PC-3 (cell line): ENCODE results near the gene NLGN1. TPM values are rescaled to one million over a fixed set of nuclear protein-coding genes. Genes with fewer than 3 reads are reported as not detected.

Source experiments
- ATAC-seq: fragments of 200-7000 bp; cut with Tn5 transposase; 2 replicates; pipeline ENCODE4 v1.9.1; 2020; ENCODE audit warnings: mild to moderate bottlenecking, moderate library complexity
- BruUV-seq: library from RNA; stranded (reverse); fragments of 400-500 nt; replicated peaks from 2 replicates; lab custom pipeline; 2021; lab: Mats Ljungman, UMichigan
- CTCF ChIA-PET: fragments of 300-600 bp; sonication (Branson Sonifier 250); formaldehyde crosslinking; loops from one replicate; lab custom pipeline; 2022; ENCODE audit warnings: antibody characterized with exemption; lab: Charles Lee
- POLR2A ChIA-PET: fragments of 300-600 bp; sonication (Branson Sonifier 250); formaldehyde crosslinking; loops from one replicate; lab custom pipeline; 2022; ENCODE audit warnings: antibody characterized with exemption; ENCODE audit not compliant: unreplicated experiment; lab: Charles Lee
- DNase-seq: peaks from one replicate; pipeline ENCODE4 v3.0.0-alpha.2; 2015
- H2AFZ ChIP-seq: fragments of 300-600 bp; sonication (generic); 2 replicates; pipeline ENCODE4 v1.6.0; 2016; ENCODE audit warnings: antibody characterized with exemption, low read length
- H3F3A ChIP-seq: fragments of 300-600 bp; sonication (generic); one replicate; pipeline ENCODE4 v1.6.0; 2017; ENCODE audit warnings: antibody characterized with exemption, low read length, control low read depth, mild to moderate bottlenecking; ENCODE audit not compliant: unreplicated experiment
- H3K27ac ChIP-seq: fragments of 300-600 bp; sonication (generic); 2 replicates; pipeline ENCODE4 v1.5.1; 2016; ENCODE audit warnings: mild to moderate bottlenecking, low read length
- H3K27me3 ChIP-seq: fragments of 300-600 bp; sonication (generic); 2 replicates; pipeline ENCODE4 v1.6.1; 2016; ENCODE audit warnings: low read length, mixed read lengths
- H3K36me3 ChIP-seq: fragments of 300-600 bp; sonication (generic); 2 replicates; pipeline ENCODE4 v1.6.1; 2016; ENCODE audit warnings: low read depth, mixed run types, low read length, mixed read lengths
- H3K4me1 ChIP-seq: fragments of 300-600 bp; sonication (generic); 2 replicates; pipeline ENCODE4 v1.5.1; 2016; ENCODE audit warnings: low read length; ENCODE audit not compliant: insufficient read depth
- H3K4me2 ChIP-seq: fragments of 300-600 bp; sonication (generic); 2 replicates; pipeline ENCODE4 v1.6.0; 2016; ENCODE audit warnings: low read length
- H3K4me3 ChIP-seq: fragments of 300-600 bp; sonication (generic); 2 replicates; pipeline ENCODE4 v1.5.1; 2016; ENCODE audit warnings: mild to moderate bottlenecking, low read length, mixed read lengths
- H3K79me2 ChIP-seq: fragments of 300-600 bp; sonication (generic); 2 replicates; pipeline ENCODE4 v1.6.1; 2017; ENCODE audit warnings: low read length, mixed read lengths
- H3K9ac ChIP-seq: fragments of 300-600 bp; sonication (generic); 2 replicates; pipeline ENCODE4 v1.6.0; 2016; ENCODE audit warnings: mild to moderate bottlenecking, low read length
- H3K9me2 ChIP-seq: fragments of 300-600 bp; sonication (generic); replicated peaks from 2 replicates; pipeline ENCODE4 v1.6.1; 2016; ENCODE audit warnings: mixed run types, low read length, mixed read lengths
- H3K9me3 ChIP-seq: fragments of 300-600 bp; sonication (generic); 2 replicates; pipeline ENCODE4 v1.6.1; 2016; ENCODE audit warnings: low read length, mixed read lengths
- H4K20me1 ChIP-seq: fragments of 300-600 bp; sonication (generic); 2 replicates; pipeline ENCODE4 v1.6.1; 2016; ENCODE audit warnings: low read length, mixed read lengths
- EZH2 ChIP-seq: fragments of 300-600 bp; sonication (generic); IDR thresholded peaks from one replicate; pipeline ENCODE4 v1.6.1; 2017; ENCODE audit warnings: antibody characterized with exemption, mild to moderate bottlenecking, low read length; ENCODE audit not compliant: unreplicated experiment
- EZH2phosphoT487 ChIP-seq: fragments of 300-600 bp; sonication (generic); IDR thresholded peaks from 2 replicates; pipeline ENCODE4 v1.6.1; 2018; ENCODE audit warnings: mild to moderate bottlenecking, antibody characterized with exemption, low read length, borderline replicate concordance
- intact Hi-C: fragments of 100-400 bp; cut with micrococcal nuclease; formaldehyde crosslinking; loops from 2 replicates; pipeline ENCODE4 v1.9.0; 2023
- total RNA-seq: library from RNA; depleted of rRNA; stranded (reverse); fragments of >200 nt; gene quantifications from 2 replicates; pipeline ENCODE4 v1.2.3, GENCODE V29; 2014
- TF ChIP-seq, protein P1 (sequence below): fragments of 300-600 bp; sonication (generic); conservative IDR thresholded peaks from 2 replicates; pipeline ENCODE4 v1.5.1; 2017; ENCODE audit warnings: antibody characterized with exemption, low read depth, mild to moderate bottlenecking, low read length

Gene NLGN1
- total RNA-seq, 1 experiment from 2014 or later, result 0.77 TPM

DNA sequence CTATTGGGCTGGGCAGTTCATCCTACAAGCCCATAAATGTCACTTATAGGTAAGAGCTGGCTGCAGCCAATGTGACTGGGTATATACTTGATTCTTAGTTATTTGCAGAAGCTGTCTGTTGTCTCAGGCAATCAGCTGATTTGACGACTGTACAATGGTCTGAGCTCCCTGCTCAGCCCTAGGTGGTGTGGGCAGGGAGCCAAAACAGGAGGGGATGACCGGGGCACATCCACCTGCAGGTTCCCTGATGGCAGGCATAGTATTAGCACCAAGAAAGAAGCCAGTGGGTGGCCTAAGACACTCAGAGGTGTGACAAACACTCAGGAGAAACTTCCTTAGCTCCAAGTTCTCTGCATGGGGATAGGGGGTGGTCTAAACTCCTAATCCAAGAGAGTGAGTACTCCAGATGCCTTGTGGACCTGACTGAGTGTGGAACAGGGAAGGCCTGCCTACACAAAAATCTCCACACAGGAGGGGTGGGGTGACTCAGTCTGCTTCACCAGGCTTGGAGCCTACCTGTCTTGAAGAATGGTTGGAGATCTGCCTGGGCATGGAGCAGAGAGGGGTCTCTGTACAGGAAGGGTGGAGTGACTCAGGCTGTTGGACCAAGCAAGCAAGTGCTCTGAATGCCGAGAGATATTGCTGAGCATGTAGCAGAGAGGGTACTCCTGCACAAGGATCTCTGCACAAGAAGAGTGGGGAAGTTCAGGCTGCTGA is 771.2 kb downstream of the NLGN1 start:
- no peak for DNase-seq
- no peaks in the 10 kb centered on the region for H3K4me1 ChIP-seq
- ChIA-PET CTCF (no interaction called here), POLR2A (no interaction called here)
- no peak for TF ChIP-seq EZH2
- TF ChIP-seq EZH2phosphoT487, result no peak
- TF ChIP-seq, protein P1, sequence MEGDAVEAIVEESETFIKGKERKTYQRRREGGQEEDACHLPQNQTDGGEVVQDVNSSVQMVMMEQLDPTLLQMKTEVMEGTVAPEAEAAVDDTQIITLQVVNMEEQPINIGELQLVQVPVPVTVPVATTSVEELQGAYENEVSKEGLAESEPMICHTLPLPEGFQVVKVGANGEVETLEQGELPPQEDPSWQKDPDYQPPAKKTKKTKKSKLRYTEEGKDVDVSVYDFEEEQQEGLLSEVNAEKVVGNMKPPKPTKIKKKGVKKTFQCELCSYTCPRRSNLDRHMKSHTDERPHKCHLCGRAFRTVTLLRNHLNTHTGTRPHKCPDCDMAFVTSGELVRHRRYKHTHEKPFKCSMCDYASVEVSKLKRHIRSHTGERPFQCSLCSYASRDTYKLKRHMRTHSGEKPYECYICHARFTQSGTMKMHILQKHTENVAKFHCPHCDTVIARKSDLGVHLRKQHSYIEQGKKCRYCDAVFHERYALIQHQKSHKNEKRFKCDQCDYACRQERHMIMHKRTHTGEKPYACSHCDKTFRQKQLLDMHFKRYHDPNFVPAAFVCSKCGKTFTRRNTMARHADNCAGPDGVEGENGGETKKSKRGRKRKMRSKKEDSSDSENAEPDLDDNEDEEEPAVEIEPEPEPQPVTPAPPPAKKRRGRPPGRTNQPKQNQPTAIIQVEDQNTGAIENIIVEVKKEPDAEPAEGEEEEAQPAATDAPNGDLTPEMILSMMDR, result no peak
- no peaks in the 10 kb centered on the region for H3F3A ChIP-seq
- no peak overlapping the region for H3K27ac ChIP-seq
- no peaks in the 10 kb centered on the region for H3K36me3 ChIP-seq
- H3K4me2 ChIP-seq, result no peak overlapping the region
- H3K4me3 ChIP-seq, result no peak overlapping the region
- intact Hi-C loops, result no loop called here
- H4K20me1 ChIP-seq, result no peaks in the 10 kb centered on the region
- no peaks in the 10 kb centered on the region for H3K9me2 ChIP-seq
- no peak overlapping the region for H2AFZ ChIP-seq
- no peaks in the 10 kb centered on the region for H3K27me3 ChIP-seq
- 0 out of 2 replicates have a peak, but pooled peaks cover 4% of the 10 kb centered on the region for H3K9me3 ChIP-seq
- no peaks in the 10 kb centered on the region for H3K79me2 ChIP-seq
- ATAC-seq, result no peak
- no TSS peak for BruUV-seq
- no peak overlapping the region for H3K9ac ChIP-seq

DNA sequence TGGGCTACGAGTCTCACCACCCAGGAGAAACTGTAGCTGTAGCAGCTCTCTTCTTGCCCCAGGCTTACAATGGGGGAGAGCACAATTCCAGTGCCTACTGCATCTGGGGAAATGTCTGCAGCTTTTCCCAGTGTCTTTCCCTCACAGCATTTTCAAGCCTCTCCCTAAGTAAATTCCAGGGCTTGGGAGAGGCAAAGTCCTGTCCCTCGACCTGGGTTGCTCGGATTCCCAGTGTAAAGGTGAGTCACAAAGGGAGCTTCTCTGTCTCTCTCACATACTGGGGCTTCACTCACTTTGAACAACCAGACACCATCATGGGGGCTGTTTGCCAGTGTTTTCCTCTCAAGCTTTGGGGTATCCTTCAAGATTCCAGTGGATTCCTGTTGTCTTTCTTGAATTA is 772.2 kb downstream of the NLGN1 start:
- Histone ChIP-seq H3K79me2 (no peaks in the 10 kb centered on the region), H3K4me1 (no peaks in the 10 kb centered on the region), H3K9ac (no peak overlapping the region), H3K9me3 (no peaks in the 10 kb centered on the region), H3K4me3 (no peak overlapping the region), H2AFZ (no peak overlapping the region), H4K20me1 (no peaks in the 10 kb centered on the region), H3K4me2 (no peak overlapping the region), H3K36me3 (no peaks in the 10 kb centered on the region), H3K9me2 (no peaks in the 10 kb centered on the region), H3F3A (no peaks in the 10 kb centered on the region), H3K27me3 (no peaks in the 10 kb centered on the region), H3K27ac (no peak overlapping the region)
- ChIA-PET POLR2A (no interaction called here), CTCF (no interaction called here)
- intact Hi-C loops, result no loop called here
- no TSS peak for BruUV-seq
- ATAC-seq (peak; percentile 24; the same call in 1 of the 2 replicates), DNase-seq (no peak)
- TF ChIP-seq, protein P1, result no peak
- no peak for TF ChIP-seq EZH2
- no peak for TF ChIP-seq EZH2phosphoT487

DNA sequence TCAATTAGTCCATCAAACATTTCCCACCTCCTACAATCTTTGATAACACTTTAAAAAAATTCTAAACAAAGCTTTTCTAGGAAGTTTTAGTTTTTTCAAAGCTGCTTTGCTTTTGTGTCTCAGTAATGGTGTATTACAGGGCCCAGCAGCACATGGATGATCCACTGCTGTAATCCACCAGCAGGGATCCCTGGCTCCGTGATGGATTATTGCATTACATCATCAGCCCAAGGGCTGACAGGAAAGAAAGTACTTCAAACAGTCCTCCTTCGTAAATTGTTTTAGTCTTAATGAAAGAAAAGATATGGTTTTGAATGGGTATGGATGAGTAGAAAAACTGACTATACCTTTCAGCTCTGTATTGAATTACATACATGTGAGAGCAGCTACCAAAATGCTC is 772.7 kb downstream of the NLGN1 start:
- CTCF ChIA-PET, result no interaction called here
- Histone ChIP-seq H3K27me3 (no peaks in the 10 kb centered on the region), H3K9ac (no peak overlapping the region), H3F3A (no peaks in the 10 kb centered on the region), H4K20me1 (no peaks in the 10 kb centered on the region), H3K36me3 (no peaks in the 10 kb centered on the region), H2AFZ (no peak overlapping the region), H3K9me2 (no peaks in the 10 kb centered on the region), H3K79me2 (no peaks in the 10 kb centered on the region), H3K4me1 (no peaks in the 10 kb centered on the region), H3K4me3 (no peak overlapping the region), H3K9me3 (no peaks in the 10 kb centered on the region), H3K27ac (no peak overlapping the region), H3K4me2 (no peak overlapping the region)
- intact Hi-C loops, result no loop called here
- DNase-seq (no peak), ATAC-seq (no peak)
- BruUV-seq, result no TSS peak
- POLR2A ChIA-PET, result no interaction called here
- TF ChIP-seq, protein P1, result no peak
- TF ChIP-seq EZH2, result no peak
- no peak for TF ChIP-seq EZH2phosphoT487
